PC-9 (cell line): ENCODE data around the gene GPR37L1.

Experiments used
- EZH2 ChIP-seq: fragments of 200-600 bp; sonication (generic); IDR thresholded peaks from 2 replicates; pipeline ENCODE4 v1.8.0; 2017; ENCODE audit warnings: antibody characterized with exemption, low read depth
- TF ChIP-seq, protein P1 (sequence below): fragments of 200-600 bp; sonication (generic); conservative IDR thresholded peaks from 2 replicates; pipeline ENCODE4 v1.6.1; 2017; ENCODE audit warnings: mixed run types, antibody characterized with exemption, mild to moderate bottlenecking, moderate library complexity

- TF ChIP-seq EZH2: no peak
- TF ChIP-seq, protein P1, sequence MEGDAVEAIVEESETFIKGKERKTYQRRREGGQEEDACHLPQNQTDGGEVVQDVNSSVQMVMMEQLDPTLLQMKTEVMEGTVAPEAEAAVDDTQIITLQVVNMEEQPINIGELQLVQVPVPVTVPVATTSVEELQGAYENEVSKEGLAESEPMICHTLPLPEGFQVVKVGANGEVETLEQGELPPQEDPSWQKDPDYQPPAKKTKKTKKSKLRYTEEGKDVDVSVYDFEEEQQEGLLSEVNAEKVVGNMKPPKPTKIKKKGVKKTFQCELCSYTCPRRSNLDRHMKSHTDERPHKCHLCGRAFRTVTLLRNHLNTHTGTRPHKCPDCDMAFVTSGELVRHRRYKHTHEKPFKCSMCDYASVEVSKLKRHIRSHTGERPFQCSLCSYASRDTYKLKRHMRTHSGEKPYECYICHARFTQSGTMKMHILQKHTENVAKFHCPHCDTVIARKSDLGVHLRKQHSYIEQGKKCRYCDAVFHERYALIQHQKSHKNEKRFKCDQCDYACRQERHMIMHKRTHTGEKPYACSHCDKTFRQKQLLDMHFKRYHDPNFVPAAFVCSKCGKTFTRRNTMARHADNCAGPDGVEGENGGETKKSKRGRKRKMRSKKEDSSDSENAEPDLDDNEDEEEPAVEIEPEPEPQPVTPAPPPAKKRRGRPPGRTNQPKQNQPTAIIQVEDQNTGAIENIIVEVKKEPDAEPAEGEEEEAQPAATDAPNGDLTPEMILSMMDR: no peak
Measured at GRCh38 chr1:202165267-202165941, 42.7 kb downstream of the GPR37L1 start.
